Hepatocyte (in vitro differentiated cells): Measurements from ENCODE around the gene SMIM41.

Experiments used
- CTCF ChIP-seq: fragments of 200-600 bp; sonication (generic); IDR thresholded peaks from 2 replicates; pipeline ENCODE4 v1.5.1; 2016; ENCODE audit warnings: antibody characterized with exemption, mild to moderate bottlenecking; ENCODE audit not compliant: poor library complexity
- EZH2 ChIP-seq: fragments of 200-600 bp; sonication (generic); IDR thresholded peaks from 2 replicates; pipeline ENCODE4 v1.6.1; 2016; ENCODE audit warnings: antibody characterized with exemption, mild to moderate bottlenecking, borderline replicate concordance
- EZH2phosphoT487 ChIP-seq: fragments of 200-600 bp; sonication (generic); IDR thresholded peaks from one replicate; pipeline ENCODE4 v1.6.1; 2018; ENCODE audit warnings: antibody characterized with exemption, mild to moderate bottlenecking, low read depth, moderate library complexity; ENCODE audit not compliant: unreplicated experiment, severe bottlenecking

- no peak for TF ChIP-seq CTCF
- TF ChIP-seq EZH2phosphoT487 = no peak
- no peak for TF ChIP-seq EZH2
Observed at GRCh38 chr12:52045794-52046199, 33.7 kb upstream of the SMIM41 start.
